HEK293 (cell line): ENCODE results near the gene PRELID3B.

Experiments used
- CTCF ChIA-PET: fragments of 350-600 bp; formaldehyde crosslinking; extraction: SDS; loops from one replicate; lab custom pipeline; 2021; ENCODE audit warnings: antibody characterized with exemption; lab: Yijun Ruan, JAX
- POLR2A ChIA-PET: fragments of 300-600 bp; formaldehyde crosslinking; extraction: SDS; loops from one replicate; lab custom pipeline; 2020; ENCODE audit warnings: antibody characterized with exemption, inconsistent platforms; lab: Yijun Ruan, JAX
- H3K27ac ChIP-seq: fragments of 200-500 bp; sonication (Bioruptor generic); 2 replicates; pipeline ENCODE4 v1.5.1; 2014; ENCODE audit warnings: low read depth, low read length, control low read depth, inconsistent platforms; ENCODE audit errors: extremely low read depth
- H3K36me3 ChIP-seq, 2 experiments: fragments of 200-500 bp in 1 of 2; sonication (Bioruptor generic) in 1 of 2; 1 replicate in 1 of 2; 2 replicates in 1 of 2; pipeline ENCODE4 v1.5.1; 2014 to 2017; ENCODE audit warnings: inconsistent platforms in 2 of 2, low read length in 2 of 2; ENCODE audit not compliant: control insufficient read depth in 2 of 2, insufficient read depth in 1 of 2
- H3K4me1 ChIP-seq: fragments of 200-500 bp; sonication (Bioruptor generic); 2 replicates; pipeline ENCODE4 v1.5.1; 2014; ENCODE audit warnings: mild to moderate bottlenecking, low read length, inconsistent platforms; ENCODE audit not compliant: control insufficient read depth, insufficient read depth
- H3K4me3 ChIP-seq: 2 replicates; pipeline ENCODE4 v1.5.1; 2011; ENCODE audit warnings: low read depth, mild to moderate bottlenecking, control low read depth, low read length, moderate library complexity
- H3K9me3 ChIP-seq: fragments of 200-500 bp; sonication (Bioruptor generic); 2 replicates; pipeline ENCODE4 v1.5.1; 2014; ENCODE audit warnings: low read depth, low read length, inconsistent platforms; ENCODE audit not compliant: control insufficient read depth, insufficient read depth
- BCL11B ChIP-seq: fragments of 450-650 bp; formaldehyde crosslinking; IDR thresholded peaks from 2 replicates; pipeline ENCODE4 v1.5.1; 2016; ENCODE audit warnings: low read depth, missing biosample characterization, missing genetic modification characterization
- KLF16 ChIP-seq: fragments of 450-650 bp; formaldehyde crosslinking; IDR thresholded peaks from 2 replicates; pipeline ENCODE4 v1.5.1; 2017; ENCODE audit warnings: missing biosample characterization, missing genetic modification characterization
- KLF7 ChIP-seq: fragments of 450-650 bp; formaldehyde crosslinking; IDR thresholded peaks from 2 replicates; pipeline ENCODE4 v1.5.1; 2016; ENCODE audit warnings: missing biosample characterization, missing genetic modification characterization, borderline replicate concordance
- REST ChIP-seq: fragments of 450-650 bp; formaldehyde crosslinking; IDR thresholded peaks from 2 replicates; pipeline ENCODE4 v1.5.1; 2016; ENCODE audit warnings: missing biosample characterization, missing genetic modification characterization
- SCRT1 ChIP-seq: fragments of 450-650 bp; formaldehyde crosslinking; IDR thresholded peaks from 2 replicates; pipeline ENCODE4 v1.5.1; 2016; ENCODE audit warnings: missing biosample characterization, missing genetic modification characterization, borderline replicate concordance
- SETDB1 ChIP-seq: IDR thresholded peaks from one replicate; pipeline ENCODE4 v1.6.1; 2017; ENCODE audit warnings: mild to moderate bottlenecking, low read length, moderate library complexity, mixed read lengths; ENCODE audit not compliant: insufficient read length
- SP7 ChIP-seq: fragments of 450-650 bp; formaldehyde crosslinking; IDR thresholded peaks from 2 replicates; pipeline ENCODE4 v1.5.1; 2016; ENCODE audit warnings: missing biosample characterization, missing genetic modification characterization
- TSHZ1 ChIP-seq: fragments of 450-650 bp; formaldehyde crosslinking; IDR thresholded peaks from 2 replicates; pipeline ENCODE4 v1.5.1; 2016; ENCODE audit warnings: missing biosample characterization, missing genetic modification characterization, borderline replicate concordance
- ZBTB1 ChIP-seq: fragments of 450-650 bp; formaldehyde crosslinking; IDR thresholded peaks from 2 replicates; pipeline ENCODE4 v1.5.1; 2016; ENCODE audit warnings: missing biosample characterization, missing genetic modification characterization
- ZFP69B ChIP-seq: fragments of 450-650 bp; formaldehyde crosslinking; IDR thresholded peaks from 2 replicates; pipeline ENCODE4 v1.5.1; 2016; ENCODE audit warnings: missing biosample characterization, missing genetic modification characterization
- ZNF2 ChIP-seq: fragments of 450-650 bp; formaldehyde crosslinking; IDR thresholded peaks from 2 replicates; pipeline ENCODE4 v1.5.1; 2016; ENCODE audit warnings: missing biosample characterization, missing genetic modification characterization
- ZNF221 ChIP-seq: fragments of 450-650 bp; formaldehyde crosslinking; IDR thresholded peaks from 2 replicates; pipeline ENCODE4 v1.5.1; 2017; ENCODE audit warnings: missing biosample characterization, missing genetic modification characterization, borderline replicate concordance
- ZNF292 ChIP-seq: fragments of 450-650 bp; formaldehyde crosslinking; IDR thresholded peaks from 2 replicates; pipeline ENCODE4 v1.5.1; 2016; ENCODE audit warnings: low read depth, missing biosample characterization, missing genetic modification characterization, borderline replicate concordance
- ZNF302 ChIP-seq: fragments of 450-650 bp; formaldehyde crosslinking; IDR thresholded peaks from 2 replicates; pipeline ENCODE4 v1.5.1; 2016; ENCODE audit warnings: missing biosample characterization, missing genetic modification characterization, low read depth
- ZNF341 ChIP-seq: fragments of 450-650 bp; formaldehyde crosslinking; IDR thresholded peaks from 2 replicates; pipeline ENCODE4; 2016; ENCODE audit warnings: low read depth, missing biosample characterization, missing genetic modification characterization
- ZNF394 ChIP-seq: fragments of 450-650 bp; formaldehyde crosslinking; IDR thresholded peaks from 2 replicates; pipeline ENCODE4 v1.5.1; 2016; ENCODE audit warnings: missing biosample characterization, missing genetic modification characterization, mild to moderate bottlenecking, moderate library complexity, borderline replicate concordance
- ZNF416 ChIP-seq: fragments of 450-650 bp; formaldehyde crosslinking; IDR thresholded peaks from 2 replicates; pipeline ENCODE4 v1.5.1; 2016; ENCODE audit warnings: missing biosample characterization, missing genetic modification characterization
- ZNF621 ChIP-seq: fragments of 450-650 bp; formaldehyde crosslinking; IDR thresholded peaks from 2 replicates; pipeline ENCODE4 v1.5.1; 2017; ENCODE audit warnings: missing biosample characterization, missing genetic modification characterization
- ZNF623 ChIP-seq: fragments of 450-650 bp; formaldehyde crosslinking; IDR thresholded peaks from 2 replicates; pipeline ENCODE4 v1.5.1; 2016; ENCODE audit warnings: missing biosample characterization, missing genetic modification characterization
- ZNF677 ChIP-seq: fragments of 450-650 bp; IDR thresholded peaks from 2 replicates; pipeline ENCODE4 v1.5.0; 2018; ENCODE audit warnings: missing biosample characterization, mild to moderate bottlenecking, missing genetic modification characterization, moderate library complexity
- TF ChIP-seq, protein P1 (sequence below): fragments of 450-650 bp; formaldehyde crosslinking; IDR thresholded peaks from 2 replicates; pipeline ENCODE4 v1.5.1; 2017; ENCODE audit warnings: missing biosample characterization, missing genetic modification characterization
- TF ChIP-seq, protein P2 (sequence below): fragments of 450-650 bp; formaldehyde crosslinking; IDR thresholded peaks from 2 replicates; pipeline ENCODE4 v1.5.1; 2017; ENCODE audit warnings: missing biosample characterization, missing genetic modification characterization

PRELID3B gene

GRCh38 chr20:59026904-59027740 is 15.5 kb downstream of the PRELID3B start (continued):
- TF ChIP-seq TSHZ1 (tag by site-specific recombination): no peak
- no peak for TF ChIP-seq ZBTB1 (tag by site-specific recombination)
- TF ChIP-seq SETDB1: no peak
- TF ChIP-seq, protein P1, sequence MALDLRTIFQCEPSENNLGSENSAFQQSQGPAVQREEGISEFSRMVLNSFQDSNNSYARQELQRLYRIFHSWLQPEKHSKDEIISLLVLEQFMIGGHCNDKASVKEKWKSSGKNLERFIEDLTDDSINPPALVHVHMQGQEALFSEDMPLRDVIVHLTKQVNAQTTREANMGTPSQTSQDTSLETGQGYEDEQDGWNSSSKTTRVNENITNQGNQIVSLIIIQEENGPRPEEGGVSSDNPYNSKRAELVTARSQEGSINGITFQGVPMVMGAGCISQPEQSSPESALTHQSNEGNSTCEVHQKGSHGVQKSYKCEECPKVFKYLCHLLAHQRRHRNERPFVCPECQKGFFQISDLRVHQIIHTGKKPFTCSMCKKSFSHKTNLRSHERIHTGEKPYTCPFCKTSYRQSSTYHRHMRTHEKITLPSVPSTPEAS (tag by site-specific recombination): no peak

DNA sequence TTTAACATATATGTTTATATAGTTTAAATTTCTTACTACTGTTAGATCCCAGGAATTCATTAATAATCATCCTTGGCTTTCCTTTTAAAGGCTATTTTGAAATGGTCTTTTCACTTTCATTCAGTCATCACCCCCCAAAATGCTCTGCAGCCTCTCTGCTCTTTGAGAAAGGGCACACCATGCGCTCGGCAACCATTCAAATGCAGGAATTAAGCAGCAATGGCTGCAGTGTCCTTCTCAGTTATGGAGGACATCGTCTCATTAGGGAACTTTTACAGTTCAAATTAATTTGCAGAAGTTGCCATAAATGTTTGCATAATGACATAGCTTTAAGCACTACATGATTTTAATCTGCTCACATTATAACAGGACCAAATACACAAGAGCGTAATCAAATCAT is 17.1 kb downstream of the PRELID3B start:
- H3K36me3 ChIP-seq: peaks cover 7 to 79% of the 10 kb centered on the region in 2 experiments
- H3K27ac ChIP-seq: no peak overlapping the region
- TF ChIP-seq ZNF221 (tag by site-specific recombination) (no peak), ZNF2 (no peak), ZBTB1 (tag by site-specific recombination) (no peak), ZNF677 (tag by site-specific recombination) (no peak), ZFP69B (tag by site-specific recombination) (no peak), SP7 (0 out of 2 replicates have a peak, but pooled peaks have one; percentile 35)
- H3K4me1 ChIP-seq: 0 out of 2 replicates have a peak, but pooled peaks cover 2% of the 10 kb centered on the region
- H3K9me3 ChIP-seq: no peaks in the 10 kb centered on the region
- H3K4me3 ChIP-seq: no peak overlapping the region
- ChIA-PET CTCF (interaction anchor here (0.6 kb wide), 1 partner anchor 62 kb away, joined by 3 read pairs; no protein-coding TSS in a partner anchor), POLR2A (no interaction called here)

GRCh38 chr20:59025086-59025485 is 17.5 kb downstream of the PRELID3B start:
- H3K27ac ChIP-seq: no peak overlapping the region
- no peaks in the 10 kb centered on the region for H3K9me3 ChIP-seq
- peaks cover 7 to 75% of the 10 kb centered on the region in 2 experiments for H3K36me3 ChIP-seq
- CTCF ChIA-PET: interaction anchor here (0.6 kb wide), 1 partner anchor 62 kb away, joined by 3 read pairs; no protein-coding TSS in a partner anchor
- POLR2A ChIA-PET: no interaction called here
- 0 out of 2 replicates have a peak, but pooled peaks cover 2% of the 10 kb centered on the region for H3K4me1 ChIP-seq
- H3K4me3 ChIP-seq: no peak overlapping the region
- TF ChIP-seq ZNF623 (no peak), KLF16 (no peak), ZNF302 (no peak), ZNF394 (tag by site-specific recombination) (no peak), ZNF621 (tag by site-specific recombination) (no peak), ZNF292 (tag by site-specific recombination) (no peak), ZNF341 (tag by site-specific recombination) (no peak), REST (tag by site-specific recombination) (no peak), SCRT1 (no peak), BCL11B (tag by site-specific recombination) (no peak), ZNF416 (tag by site-specific recombination) (no peak), KLF7 (no peak), SETDB1 (no peak)
- TF ChIP-seq, protein P2, sequence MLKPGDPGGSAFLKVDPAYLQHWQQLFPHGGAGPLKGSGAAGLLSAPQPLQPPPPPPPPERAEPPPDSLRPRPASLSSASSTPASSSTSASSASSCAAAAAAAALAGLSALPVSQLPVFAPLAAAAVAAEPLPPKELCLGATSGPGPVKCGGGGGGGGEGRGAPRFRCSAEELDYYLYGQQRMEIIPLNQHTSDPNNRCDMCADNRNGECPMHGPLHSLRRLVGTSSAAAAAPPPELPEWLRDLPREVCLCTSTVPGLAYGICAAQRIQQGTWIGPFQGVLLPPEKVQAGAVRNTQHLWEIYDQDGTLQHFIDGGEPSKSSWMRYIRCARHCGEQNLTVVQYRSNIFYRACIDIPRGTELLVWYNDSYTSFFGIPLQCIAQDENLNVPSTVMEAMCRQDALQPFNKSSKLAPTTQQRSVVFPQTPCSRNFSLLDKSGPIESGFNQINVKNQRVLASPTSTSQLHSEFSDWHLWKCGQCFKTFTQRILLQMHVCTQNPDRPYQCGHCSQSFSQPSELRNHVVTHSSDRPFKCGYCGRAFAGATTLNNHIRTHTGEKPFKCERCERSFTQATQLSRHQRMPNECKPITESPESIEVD (tag by site-specific recombination): no peak
